Activated CD8-positive, alpha-beta memory T cell treated with anti-CD3 and anti-CD28 coated beads for 1 hour (primary cell): ENCODE measurements around the gene SLC22A6.
"Not testable (repeated sequence)": the region's sequence is repeated elsewhere in the genome, so short reads cannot be mapped to it uniquely, and the experiment has no call there.

Experiments used
- DNase-seq, 2 donors: peaks; one replicate each; pipeline ENCODE4 v3.0.0-alpha.2; 2020; ENCODE audit warnings: low read depth in 1 of 2; ENCODE audit errors: extremely low read depth in 1 of 2

The SLC22A6 gene

DNA sequence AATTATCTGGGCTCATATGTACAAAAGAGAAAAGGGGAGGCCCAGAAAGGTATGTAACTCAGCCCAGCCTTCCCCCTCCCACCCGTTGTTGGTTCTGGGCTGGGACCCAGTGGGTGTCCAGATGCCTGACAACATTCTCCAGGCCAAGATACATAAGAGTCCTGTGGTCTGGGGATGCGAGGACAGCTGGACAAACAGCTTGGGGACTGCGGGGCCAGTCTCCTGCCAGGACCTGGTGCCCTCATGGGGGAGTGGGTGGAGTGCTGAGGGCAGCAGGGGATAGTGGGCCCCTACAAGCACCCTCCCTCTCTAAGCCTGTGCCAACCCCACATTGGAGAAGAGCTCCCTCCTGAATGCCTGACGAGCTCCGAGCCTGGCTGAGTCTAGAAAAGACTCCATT lies 3.5 kb upstream of the SLC22A6 start:
- no peak for DNase-seq

DNA sequence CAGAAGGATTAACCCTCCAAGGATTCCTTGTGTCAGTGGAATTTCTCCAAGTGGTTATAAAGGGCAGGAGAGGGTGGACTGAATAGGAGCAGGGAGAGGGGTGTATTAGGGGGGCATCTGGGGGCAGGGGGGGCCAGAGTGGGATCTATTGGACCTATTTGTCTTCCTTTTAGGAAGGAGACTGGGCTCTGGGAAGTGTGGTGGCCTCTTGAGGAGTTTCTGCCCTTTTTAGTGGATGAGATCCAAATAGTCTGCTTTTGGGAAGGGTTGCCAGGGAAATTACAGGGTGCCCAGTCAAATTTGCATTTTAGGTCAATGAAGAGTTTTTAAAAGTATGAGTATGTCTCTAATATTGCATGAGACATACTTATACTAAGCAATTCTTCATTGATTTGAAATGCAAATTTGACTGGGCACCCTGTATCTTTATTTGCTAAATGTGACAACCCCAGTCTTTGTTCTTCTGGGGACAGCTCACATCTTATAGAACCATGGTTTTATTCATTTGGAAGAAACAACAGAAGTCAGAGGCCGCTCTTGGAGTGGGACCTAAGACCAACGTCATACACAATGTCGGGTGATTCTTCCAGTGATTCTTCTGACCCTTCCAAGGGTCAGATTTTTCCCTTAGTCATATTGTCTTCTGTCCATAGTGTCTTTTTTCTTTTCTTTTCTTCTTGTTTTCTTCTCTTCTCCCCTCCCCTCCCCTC lies 429 bp upstream of the SLC22A6 start:
- DNase-seq, result no peak

DNA sequence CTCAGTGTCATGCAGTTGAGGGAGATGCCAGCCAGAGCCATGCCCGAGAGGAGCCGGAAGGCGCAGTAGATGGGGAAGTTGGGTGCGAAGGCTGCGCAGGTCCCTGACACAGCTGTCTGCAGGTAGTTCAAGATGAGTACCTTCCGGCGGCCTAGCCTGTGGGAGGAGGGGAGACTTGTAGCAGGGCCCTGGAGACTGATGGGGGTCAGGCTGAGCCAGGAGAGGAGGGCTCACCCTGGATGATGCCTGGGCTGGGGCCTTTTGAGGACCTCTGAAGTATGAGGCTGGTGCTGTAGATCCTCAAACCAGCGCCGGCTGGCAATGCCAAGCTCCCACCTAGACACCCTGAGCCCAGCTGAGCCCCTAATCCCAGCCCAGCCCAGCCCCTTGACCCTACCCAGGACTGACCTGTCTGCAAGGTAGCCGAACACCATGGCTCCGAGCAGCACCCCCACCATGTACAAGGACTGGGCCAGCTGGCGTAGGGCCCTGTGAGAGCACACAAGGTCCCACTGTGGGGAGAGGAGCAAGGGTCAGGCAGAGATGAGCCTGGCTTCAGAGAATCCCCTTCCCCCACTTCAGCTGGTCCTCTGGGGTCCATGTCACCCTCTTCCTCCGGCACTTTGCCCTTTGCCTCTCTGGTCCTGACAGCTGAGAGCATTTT lies 1.1 kb downstream of the SLC22A6 start:
- DNase-seq, result no peak

DNA sequence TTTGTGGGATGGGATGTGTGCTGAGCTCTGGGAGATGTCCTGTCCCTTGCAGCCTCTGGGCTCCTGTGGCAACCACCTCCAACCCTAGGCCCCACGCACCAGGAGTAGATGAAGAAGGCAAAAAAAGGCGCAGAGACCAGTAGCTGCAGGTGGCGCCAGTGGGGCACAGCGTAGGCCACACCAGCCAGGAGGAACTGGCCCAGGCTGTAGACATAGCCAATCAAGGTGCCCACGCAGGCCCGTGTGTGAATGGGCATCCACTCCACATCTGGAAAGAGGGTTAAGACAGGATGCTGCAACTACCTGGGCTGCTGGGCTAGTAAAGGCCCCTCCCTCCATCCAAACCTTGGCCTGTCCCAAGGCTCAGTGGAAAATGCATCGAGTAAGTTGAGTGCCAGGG lies 3.0 kb downstream of the SLC22A6 start:
- DNase-seq, result no peak

DNA sequence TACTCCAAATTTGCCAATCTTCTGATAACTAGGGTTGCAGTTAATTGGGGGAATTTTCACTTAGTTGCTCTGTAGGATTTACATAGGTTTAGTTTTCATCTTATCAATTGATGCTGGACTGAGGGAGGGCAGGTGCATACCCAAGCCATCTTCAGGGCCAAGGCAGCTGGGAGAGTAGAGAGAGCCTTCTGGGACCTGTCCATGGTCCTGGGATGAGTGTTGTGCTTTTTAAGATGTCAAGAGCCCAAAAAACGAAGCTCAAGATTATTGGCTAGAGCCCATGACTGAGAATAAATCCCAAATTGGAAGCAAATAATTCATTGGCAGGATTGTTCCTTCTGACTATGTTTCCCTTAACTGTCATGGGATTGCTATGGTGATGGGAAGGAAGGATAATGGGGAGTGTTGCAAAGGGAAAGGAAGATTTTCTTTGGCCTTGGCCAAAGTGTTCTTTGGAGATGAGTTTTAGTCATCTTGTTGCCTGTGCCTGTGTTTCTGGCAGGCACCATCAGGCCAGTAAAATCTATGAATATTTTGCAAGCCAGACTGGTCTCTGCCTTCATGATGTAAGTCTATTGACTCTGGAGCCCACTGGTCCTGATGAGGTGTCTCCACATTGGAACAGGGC lies 4.5 kb downstream of the SLC22A6 start:
- DNase-seq, result no peak

DNA sequence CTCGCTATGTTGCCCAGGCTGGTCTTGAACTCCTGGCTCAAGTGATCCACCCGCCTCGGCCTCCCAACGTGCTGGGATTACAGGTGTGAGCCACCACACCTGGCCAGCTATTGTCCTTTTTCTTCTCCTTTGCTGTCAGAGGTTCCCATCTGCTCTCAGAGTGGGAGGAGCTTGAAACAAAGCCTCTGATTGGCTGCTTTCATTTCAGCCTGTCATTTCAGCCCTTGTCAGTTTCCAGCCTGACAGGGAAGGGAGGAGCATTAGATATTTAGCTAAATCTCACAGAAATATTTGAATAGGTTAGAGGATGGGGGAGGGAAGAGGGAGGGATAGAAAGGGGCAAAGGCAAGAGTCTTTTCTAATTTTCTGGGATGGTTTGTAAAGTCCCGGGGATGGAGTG lies 8.7 kb downstream of the SLC22A6 start:
- no peak for DNase-seq

DNA sequence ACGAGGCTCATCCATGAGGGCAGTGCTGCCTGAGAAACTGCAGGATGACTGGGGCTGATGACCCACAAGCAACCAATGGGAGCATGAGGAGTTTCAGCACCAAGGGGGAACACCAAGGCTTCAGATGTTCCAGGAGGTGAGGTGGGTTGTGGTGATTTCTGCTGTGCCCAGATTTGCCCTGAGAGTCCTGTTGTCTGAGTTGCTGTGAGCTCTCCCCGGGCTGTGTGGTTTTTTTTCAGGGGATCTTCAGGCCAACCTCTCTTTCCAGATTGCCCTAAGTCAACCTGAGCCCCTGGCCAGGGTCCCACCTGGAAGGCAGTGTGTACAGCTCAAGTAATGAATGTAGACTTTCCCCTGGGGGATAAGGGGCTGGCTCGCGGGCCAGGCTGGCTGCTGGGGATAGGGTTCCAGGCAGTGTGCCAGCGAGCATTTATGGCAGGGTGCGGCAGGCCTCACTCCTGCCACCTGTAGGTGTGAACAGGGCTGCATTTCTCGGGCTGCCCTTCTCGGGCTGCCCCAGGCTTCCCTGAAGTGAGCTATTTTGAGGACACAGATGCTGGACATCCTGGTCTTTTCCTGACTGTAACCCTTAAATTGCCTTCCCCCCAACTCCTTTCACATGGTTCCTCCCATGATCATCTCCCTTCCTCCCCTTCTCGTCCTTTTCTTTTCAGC lies 9.8 kb downstream of the SLC22A6 start:
- DNase-seq, result no peak

DNA sequence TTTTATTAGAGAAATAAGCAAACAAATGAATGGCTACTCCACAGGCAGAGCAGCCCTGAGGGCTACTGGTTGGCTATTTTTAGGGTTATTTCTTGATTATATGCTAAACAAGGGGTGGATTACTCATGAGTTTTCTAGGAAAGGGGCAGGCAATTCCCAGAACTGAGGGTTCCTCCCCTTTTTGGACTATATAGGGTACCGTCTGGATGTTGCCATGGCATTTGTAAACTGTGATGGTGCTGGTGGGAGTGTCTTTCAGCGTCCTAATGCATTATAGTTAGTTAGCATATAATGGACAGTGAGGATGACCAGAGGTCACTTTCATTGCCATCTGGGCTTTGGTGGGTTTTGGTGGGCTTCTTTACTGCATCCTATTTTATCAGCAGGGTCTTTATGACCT lies 19.2 kb downstream of the SLC22A6 start:
- DNase-seq, result no peak

DNA sequence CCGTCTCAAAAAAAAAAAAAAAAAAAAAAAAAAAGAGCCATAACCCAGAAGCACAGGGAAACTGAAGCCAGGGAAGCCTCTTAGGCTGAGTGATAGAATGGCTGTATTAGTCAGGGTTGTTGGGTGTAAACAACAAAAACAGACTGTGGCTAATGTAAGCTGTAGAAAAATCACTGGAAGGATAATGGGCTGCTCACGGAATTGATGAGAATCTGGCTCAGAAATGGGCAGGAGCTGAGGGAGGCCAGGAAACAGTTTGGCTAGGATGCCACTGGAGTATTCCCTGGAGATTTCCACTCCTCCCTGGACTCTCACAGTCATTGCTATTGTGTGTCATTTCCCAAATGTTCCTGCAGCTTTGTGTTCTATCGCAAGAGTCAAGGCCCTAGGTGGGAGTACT lies 22.4 kb downstream of the SLC22A6 start:
- DNase-seq, result no peak

DNA sequence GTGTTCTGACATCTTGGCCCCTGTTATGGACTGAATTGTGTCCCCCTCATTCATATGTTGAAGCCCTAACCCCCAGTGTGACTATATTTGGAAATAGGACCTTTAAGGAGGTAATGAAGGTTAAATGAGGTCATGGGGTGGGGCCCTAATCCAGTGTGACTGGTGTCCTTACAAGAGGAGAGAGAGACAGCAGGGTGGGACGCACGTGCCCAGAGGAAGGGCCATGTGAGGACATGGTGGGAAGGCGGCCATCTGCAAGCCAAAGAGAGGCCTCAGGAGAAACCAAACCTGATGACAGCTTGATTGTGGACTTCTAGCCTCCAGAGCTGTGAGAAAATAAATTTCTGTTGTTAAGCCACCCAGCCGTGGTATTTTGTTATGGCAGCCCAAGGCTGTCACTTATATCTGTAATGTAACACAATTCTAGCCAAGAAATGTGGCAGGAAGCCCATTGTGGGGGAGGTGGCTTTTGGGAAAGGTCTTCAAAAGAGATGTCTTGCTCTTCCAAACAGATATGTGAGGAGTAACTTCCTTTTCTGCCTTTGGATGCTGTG lies 23.7 kb downstream of the SLC22A6 start:
- no peak for DNase-seq

DNA sequence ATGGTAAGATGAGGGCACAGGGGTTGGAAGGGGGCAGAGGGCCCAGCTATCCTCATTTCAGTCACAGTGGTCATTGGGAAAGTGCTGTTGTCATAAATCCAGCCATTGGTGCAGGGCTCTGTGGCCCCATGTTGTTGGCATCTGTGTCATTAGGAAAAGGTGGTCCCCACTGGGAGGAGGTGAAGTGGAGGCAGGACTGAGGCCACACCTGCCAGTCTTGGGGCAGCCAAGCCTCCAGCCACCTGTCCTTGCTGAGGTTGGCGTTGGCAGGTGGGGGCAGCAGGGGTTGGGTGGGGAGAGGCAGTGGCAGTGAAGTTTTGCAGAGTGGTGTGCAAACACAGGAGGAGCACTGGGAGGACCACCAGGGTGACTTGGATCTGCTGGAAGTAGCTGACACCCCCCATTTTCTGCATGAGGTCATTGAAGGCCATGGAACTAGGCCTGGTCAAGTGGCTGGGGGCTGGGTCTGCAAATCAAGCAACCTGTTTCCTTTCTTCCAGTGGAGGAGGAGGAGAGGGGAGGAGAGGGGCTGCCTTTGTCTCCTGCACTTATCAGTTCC lies 25.3 kb downstream of the SLC22A6 start:
- no peak for DNase-seq

DNA sequence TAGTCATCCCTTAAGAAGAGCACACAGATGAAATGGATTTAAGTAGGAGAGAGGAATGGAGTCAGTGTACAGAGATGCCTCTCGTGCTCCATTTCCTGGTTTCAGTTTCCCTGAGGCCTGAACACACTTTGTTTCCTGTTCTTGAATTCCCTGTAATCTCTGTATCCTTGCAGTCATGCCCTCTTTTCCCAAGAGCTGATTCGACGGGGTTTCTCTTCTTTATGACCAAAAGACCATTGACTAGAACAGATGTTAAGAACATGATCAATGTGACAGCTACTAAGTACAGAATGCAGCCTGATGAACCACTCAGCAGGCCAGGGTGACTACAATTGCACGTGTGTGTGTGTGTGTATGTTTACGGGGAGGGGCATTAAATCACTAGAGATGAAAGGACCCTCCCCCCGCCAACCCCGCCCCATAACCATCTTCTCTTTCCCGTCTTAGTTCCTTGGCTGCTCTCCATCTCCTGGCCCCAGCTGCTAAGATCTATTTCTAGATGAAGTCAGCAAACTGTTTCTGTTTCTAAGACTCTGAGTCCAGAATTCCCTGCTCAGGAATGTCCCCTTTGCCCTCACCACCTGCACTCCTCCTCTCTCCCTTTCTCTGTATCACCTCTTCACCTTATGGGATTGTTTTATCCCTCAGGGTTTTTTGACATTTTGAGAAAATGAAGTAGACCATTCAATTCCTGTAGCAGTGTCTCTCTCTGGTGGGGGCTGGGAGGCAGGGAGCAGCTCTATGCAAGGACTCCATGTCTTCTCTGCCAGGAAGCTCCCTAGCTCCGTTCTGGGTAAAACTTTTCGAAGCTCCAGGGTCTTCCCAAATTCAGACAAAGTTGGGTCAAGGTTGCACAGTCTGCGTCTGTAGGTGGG lies 26.0 kb downstream of the SLC22A6 start:
- DNase-seq, result no peak

DNA sequence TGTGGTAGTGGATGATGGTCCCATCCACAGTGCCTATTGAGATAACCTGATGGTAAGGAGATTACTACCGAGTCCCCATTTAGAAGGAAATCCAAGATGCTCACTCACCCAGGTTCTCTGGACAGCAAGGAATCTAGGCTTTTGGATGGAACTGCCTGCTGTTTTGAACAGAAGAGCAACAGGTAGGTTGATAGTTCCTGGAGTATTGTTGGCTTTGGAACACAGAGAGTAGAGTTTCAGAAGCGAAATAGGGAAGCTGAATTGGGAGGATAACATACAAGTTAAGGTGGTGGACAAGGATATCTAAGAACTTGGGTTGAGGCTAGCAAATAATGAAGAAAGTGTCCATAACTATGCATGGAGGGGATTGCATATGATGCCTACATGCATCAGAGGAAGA lies 27.6 kb downstream of the SLC22A6 start:
- DNase-seq, result no peak

DNA sequence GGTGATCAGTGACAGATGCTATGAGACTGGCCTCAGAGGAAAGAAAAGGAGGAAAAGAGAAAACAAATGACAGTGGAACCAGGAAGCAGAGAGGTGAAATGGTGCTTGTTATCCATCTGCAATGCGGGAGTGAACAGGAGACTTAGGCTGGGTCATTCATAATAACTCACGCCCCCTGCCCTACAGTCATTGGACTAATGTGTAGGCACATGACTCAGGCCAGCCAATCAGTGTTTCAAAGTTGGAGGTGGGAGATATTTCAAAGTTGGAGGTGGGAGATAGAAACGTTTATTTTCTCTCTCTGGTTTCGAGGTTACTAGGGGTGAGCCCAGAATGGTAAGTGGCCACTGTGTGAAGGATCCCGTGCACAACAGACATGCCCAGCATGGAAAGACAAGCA lies 30.3 kb downstream of the SLC22A6 start:
- no peak for DNase-seq

DNA sequence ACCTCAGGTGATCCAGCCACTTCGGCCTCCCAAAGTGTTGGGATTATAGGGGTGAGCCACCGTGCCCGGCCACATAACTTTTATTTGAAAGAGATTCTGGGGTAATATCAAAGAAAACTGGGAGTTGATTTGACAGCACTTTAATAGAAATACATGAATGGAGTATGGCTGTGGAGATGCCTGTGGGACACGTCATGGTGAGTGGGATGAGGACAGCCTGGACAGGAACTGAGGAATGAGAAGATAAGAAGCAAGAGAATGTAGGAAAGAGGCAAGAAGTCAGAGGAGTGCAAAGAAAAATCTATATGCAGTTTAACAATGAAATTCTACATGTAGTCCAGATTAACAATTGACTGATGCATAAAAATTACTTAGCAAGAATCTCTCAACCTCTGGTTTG lies 31.0 kb downstream of the SLC22A6 start:
- no peak for DNase-seq

DNA sequence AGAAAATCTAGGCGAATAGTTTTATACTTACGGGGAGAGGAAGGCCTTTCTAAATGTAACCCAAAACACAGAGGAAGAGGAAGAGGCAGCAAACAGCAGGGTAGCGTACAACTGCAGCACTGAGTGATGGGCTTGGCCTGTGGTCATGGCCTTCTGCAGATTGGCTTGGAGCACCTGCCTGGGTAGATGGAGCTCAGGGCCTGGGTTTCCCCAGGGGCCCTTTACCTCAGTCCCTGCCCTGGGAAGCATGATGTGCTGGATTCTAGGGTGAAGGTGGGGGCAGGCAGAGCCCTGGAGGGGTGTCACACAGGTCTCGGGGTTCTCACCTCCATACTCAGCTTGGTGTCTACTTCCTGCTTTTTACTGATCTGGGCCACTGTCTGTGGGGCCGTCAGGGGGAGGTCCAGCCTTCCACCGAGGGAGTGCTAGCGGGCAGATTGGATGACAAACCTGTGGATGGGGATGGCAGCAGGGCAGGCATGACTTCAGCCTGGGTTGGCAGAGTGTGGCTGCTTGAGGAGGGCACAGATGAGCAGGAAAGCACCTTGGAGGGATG lies 35.9 kb downstream of the SLC22A6 start:
- DNase-seq, result no peak

DNA sequence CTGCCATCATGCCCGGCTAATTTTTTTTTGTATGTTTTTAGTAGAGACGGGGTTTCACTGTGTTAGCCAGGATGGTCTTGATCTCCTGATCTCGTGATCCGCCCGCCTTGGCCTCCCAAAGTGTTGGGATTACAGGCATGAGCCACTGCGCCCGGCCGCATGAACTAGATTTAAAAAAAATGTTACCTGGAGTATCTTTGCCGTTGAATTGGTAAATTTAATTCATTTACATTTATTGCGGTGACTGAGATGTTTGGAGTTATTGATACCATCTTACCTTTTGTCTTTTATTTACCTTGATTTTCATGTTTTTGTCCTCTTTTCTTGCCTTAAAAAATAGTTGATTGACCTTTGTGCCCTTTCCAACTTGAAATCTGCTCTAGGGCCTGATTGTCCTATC lies 39.2 kb downstream of the SLC22A6 start:
- DNase-seq, result not testable (repeated sequence)

DNA sequence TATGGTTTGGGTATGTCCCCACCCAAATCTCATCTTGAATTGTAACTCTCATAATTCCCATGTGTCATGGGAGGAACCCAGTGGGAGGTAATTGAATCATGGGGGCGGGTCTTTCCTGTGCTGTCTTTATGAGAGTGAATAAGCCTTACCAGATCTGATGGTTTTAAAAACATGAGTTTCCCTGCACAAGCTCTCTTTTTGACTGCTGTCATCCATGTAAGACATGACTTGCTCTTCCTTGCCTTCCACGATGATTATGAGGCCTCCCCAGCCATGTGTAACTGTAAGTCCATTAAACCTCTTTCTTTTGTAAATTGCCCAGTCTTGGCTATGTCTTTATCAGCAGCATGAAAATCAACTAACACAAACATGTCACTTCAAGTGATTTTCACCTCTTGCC lies 47.2 kb downstream of the SLC22A6 start:
- not testable (repeated sequence) for DNase-seq

DNA sequence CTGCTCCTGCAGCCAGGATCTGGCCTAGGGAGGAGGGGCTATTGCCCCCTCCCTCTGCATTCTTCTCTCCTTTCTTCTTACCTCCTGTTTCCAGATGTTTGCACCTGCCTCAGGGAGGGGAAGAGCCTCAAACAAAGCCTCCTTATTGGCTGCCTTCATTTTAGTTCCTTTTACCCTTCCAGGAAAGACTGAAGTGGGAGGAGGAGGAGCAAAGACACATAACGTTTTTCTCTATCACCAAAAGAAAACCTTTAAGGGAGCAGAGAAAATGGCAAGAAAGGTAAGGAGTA lies 50.3 kb downstream of the SLC22A6 start:
- DNase-seq, result no peak
